Upper lobe of right lung (tissue), 1 donor: ENCODE data around the gene ADCY2. TPM values are rescaled to one million over a fixed set of nuclear protein-coding genes. Genes with fewer than 3 reads are reported as not detected.

Experiments used
- ATAC-seq: fragments of 200-7000 bp; cut with Tn5 transposase; one replicate; pipeline ENCODE4 v1.9.1; 2020; ENCODE audit warnings: mild to moderate bottlenecking, moderate library complexity
- DNase-seq: peaks from one replicate; pipeline ENCODE4 v3.0.0-alpha.2; 2020
- H3K27ac ChIP-seq: fragments of 200-600 bp; one replicate; pipeline ENCODE4 v1.8.0; 2022
- H3K27me3 ChIP-seq: fragments of 200-600 bp; one replicate; pipeline ENCODE4 v1.8.0; 2022; ENCODE audit warnings: mild to moderate bottlenecking
- H3K36me3 ChIP-seq: fragments of 200-600 bp; one replicate; pipeline ENCODE4 v1.8.0; 2022
- H3K4me1 ChIP-seq: fragments of 200-600 bp; one replicate; pipeline ENCODE4 v1.8.0; 2022
- H3K4me3 ChIP-seq: fragments of 200-600 bp; one replicate; pipeline ENCODE4 v1.8.0; 2022; ENCODE audit warnings: mild to moderate bottlenecking
- H3K9me3 ChIP-seq: fragments of 200-600 bp; one replicate; pipeline ENCODE4 v1.8.0; 2022
- intact Hi-C: fragments of 100-400 bp; cut with DNase I; formaldehyde crosslinking; loops from one replicate; pipeline ENCODE4 v1.11.0; 2022
- total RNA-seq: library from RNA; stranded (reverse); fragmentation: NEBNext Ultra II Directional; extraction: Animal tissue kit (Norgen Biotek cat#: 25700); gene quantifications from one replicate; pipeline ENCODE4 v1.2.1, GENCODE V29; 2021
- TF ChIP-seq, protein P1 (sequence below): fragments of 200-600 bp; IDR thresholded peaks from one replicate; pipeline ENCODE4 v1.8.0; 2022; ENCODE audit warnings: antibody characterized with exemption
- donor health status: DM: no; HTN: yes; CAD: no; lungs with severe emphysema.

Gene ADCY2
- total RNA-seq, 1 donor from 2014 or later = 0.17 TPM

- DNase-seq (no peak), ATAC-seq (no peak)
- Histone ChIP-seq H3K27me3 (no peaks in the 10 kb centered on the region), H3K36me3 (peaks cover 36% of the 10 kb centered on the region), H3K9me3 (no peaks in the 10 kb centered on the region), H3K4me3 (peak overlapping the region; percentile 7), H3K4me1 (peaks cover 27% of the 10 kb centered on the region), H3K27ac (no peak overlapping the region)
- intact Hi-C loops = no loop called here
- TF ChIP-seq, protein P1, sequence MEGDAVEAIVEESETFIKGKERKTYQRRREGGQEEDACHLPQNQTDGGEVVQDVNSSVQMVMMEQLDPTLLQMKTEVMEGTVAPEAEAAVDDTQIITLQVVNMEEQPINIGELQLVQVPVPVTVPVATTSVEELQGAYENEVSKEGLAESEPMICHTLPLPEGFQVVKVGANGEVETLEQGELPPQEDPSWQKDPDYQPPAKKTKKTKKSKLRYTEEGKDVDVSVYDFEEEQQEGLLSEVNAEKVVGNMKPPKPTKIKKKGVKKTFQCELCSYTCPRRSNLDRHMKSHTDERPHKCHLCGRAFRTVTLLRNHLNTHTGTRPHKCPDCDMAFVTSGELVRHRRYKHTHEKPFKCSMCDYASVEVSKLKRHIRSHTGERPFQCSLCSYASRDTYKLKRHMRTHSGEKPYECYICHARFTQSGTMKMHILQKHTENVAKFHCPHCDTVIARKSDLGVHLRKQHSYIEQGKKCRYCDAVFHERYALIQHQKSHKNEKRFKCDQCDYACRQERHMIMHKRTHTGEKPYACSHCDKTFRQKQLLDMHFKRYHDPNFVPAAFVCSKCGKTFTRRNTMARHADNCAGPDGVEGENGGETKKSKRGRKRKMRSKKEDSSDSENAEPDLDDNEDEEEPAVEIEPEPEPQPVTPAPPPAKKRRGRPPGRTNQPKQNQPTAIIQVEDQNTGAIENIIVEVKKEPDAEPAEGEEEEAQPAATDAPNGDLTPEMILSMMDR = no peak
Measured at GRCh38 chr5:7872517-7873130, 476.7 kb downstream of the ADCY2 start.

- peaks cover 27% of the 10 kb centered on the region for H3K4me1 ChIP-seq
- ATAC-seq = no peak
Measured at GRCh38 chr5:7873216-7873615, 477.3 kb downstream of the ADCY2 start.

GRCh38 chr5:7874639-7875038 is 478.7 kb downstream of the ADCY2 start:
- no peak overlapping the region for H3K4me3 ChIP-seq
- no peak for DNase-seq
- H3K36me3 ChIP-seq = peaks cover 51% of the 10 kb centered on the region
- intact Hi-C loops = no loop called here
- no peak for ATAC-seq
- TF ChIP-seq, protein P1 = no peak
- no peak overlapping the region for H3K27ac ChIP-seq
- no peaks in the 10 kb centered on the region for H3K27me3 ChIP-seq
- peaks cover 35% of the 10 kb centered on the region for H3K4me1 ChIP-seq
- no peaks in the 10 kb centered on the region for H3K9me3 ChIP-seq

More at GRCh38 chr5:7873216-7873615, 477.3 kb downstream of the ADCY2 start:
- intact Hi-C loops = no loop called here
- TF ChIP-seq, protein P1 = no peak
- H3K27ac ChIP-seq = no peak overlapping the region
- H3K9me3 ChIP-seq = no peaks in the 10 kb centered on the region
- no peaks in the 10 kb centered on the region for H3K27me3 ChIP-seq
- peaks cover 42% of the 10 kb centered on the region for H3K36me3 ChIP-seq
- no peak for DNase-seq
- H3K4me3 ChIP-seq = peak overlapping the region; percentile 7

- Histone ChIP-seq H3K36me3 (peaks cover 56% of the 10 kb centered on the region), H3K9me3 (no peaks in the 10 kb centered on the region), H3K4me3 (no peak overlapping the region), H3K4me1 (peaks cover 34% of the 10 kb centered on the region), H3K27ac (no peak overlapping the region), H3K27me3 (no peaks in the 10 kb centered on the region)
- ATAC-seq (no peak), DNase-seq (no peak)
- intact Hi-C loops = no loop called here
- TF ChIP-seq, protein P1 = no peak
Measured at GRCh38 chr5:7875151-7875550, 479.2 kb downstream of the ADCY2 start.

GRCh38 chr5:7876867-7877266 is 480.9 kb downstream of the ADCY2 start:
- ATAC-seq (peak; percentile 39), DNase-seq (no peak)
- TF ChIP-seq, protein P1 = no peak
- intact Hi-C loops = no loop called here
- Histone ChIP-seq H3K27ac (no peak overlapping the region), H3K27me3 (no peaks in the 10 kb centered on the region), H3K36me3 (peaks cover 71% of the 10 kb centered on the region), H3K4me3 (no peak overlapping the region), H3K9me3 (no peaks in the 10 kb centered on the region), H3K4me1 (peaks cover 30% of the 10 kb centered on the region)

DNA sequence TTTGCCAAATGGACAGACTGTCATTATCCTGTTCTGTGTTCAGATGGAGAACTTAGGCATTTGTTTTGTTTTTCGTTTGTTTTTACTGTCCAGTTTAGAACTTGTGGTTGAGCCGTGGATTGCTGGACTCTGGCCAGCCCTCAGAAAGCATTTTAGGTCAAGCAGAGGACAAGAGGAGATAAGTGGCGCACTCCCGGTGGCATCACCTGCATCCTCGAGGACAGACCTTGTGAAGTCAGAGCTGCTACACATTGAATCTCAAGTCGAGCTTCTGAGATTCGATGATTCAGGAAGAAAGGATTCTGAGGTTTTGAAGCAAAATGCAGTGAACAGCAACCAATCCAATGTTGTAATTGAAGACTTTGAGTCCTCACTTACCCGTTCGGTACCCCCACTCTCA is 481.9 kb downstream of the ADCY2 start:
- TF ChIP-seq, protein P1 = no peak
- DNase-seq = no peak
- peaks cover 81% of the 10 kb centered on the region for H3K36me3 ChIP-seq

More for the DNA sequence above, 481.9 kb downstream of the ADCY2 start:
- H3K4me3 ChIP-seq = no peak overlapping the region
- peak overlapping the region; percentile 7 for H3K27ac ChIP-seq
- no peaks in the 10 kb centered on the region for H3K27me3 ChIP-seq
- no peaks in the 10 kb centered on the region for H3K9me3 ChIP-seq
- H3K4me1 ChIP-seq = peaks cover 29% of the 10 kb centered on the region
- intact Hi-C loops = no loop called here
- no peak for ATAC-seq
